ENCODE results near the gene CSF3. TPM values are rescaled to one million over a fixed set of nuclear protein-coding genes. Genes with fewer than 3 reads are reported as not detected.

CSF3 gene, protein sequence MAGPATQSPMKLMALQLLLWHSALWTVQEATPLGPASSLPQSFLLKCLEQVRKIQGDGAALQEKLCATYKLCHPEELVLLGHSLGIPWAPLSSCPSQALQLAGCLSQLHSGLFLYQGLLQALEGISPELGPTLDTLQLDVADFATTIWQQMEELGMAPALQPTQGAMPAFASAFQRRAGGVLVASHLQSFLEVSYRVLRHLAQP
- under 1 TPM in 1 of 2 donors, not detected in 1; 0.37 TPM for total RNA-seq

DNA sequence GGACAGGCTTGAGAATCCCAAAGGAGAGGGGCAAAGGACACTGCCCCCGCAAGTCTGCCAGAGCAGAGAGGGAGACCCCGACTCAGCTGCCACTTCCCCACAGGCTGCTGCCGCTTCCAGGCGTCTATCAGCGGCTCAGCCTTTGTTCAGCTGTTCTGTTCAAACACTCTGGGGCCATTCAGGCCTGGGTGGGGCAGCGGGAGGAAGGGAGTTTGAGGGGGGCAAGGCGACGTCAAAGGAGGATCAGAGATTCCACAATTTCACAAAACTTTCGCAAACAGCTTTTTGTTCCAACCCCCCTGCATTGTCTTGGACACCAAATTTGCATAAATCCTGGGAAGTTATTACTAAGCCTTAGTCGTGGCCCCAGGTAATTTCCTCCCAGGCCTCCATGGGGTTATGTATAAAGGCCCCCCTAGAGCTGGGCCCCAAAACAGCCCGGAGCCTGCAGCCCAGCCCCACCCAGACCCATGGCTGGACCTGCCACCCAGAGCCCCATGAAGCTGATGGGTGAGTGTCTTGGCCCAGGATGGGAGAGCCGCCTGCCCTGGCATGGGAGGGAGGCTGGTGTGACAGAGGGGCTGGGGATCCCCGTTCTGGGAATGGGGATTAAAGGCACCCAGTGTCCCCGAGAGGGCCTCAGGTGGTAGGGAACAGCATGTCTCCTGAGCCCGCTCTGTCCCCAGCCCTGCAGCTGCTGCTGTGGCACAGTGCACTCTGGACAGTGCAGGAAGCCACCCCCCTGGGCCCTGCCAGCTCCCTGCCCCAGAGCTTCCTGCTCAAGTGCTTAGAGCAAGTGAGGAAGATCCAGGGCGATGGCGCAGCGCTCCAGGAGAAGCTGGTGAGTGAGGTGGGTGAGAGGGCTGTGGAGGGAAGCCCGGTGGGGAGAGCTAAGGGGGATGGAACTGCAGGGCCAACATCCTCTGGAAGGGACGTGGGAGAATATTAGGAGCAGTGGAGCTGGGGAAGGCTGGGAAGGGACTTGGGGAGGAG, at the start of gene CSF3:
TSS of gene CSF3 (plus strand) at position 436 of the 993 bp plus-strand sequence. CDS start at position 471, 35 bp downstream.
- no peaks in the 10 kb centered on the region for H3K9me3 ChIP-seq
- TF ChIP-seq, protein P1, sequence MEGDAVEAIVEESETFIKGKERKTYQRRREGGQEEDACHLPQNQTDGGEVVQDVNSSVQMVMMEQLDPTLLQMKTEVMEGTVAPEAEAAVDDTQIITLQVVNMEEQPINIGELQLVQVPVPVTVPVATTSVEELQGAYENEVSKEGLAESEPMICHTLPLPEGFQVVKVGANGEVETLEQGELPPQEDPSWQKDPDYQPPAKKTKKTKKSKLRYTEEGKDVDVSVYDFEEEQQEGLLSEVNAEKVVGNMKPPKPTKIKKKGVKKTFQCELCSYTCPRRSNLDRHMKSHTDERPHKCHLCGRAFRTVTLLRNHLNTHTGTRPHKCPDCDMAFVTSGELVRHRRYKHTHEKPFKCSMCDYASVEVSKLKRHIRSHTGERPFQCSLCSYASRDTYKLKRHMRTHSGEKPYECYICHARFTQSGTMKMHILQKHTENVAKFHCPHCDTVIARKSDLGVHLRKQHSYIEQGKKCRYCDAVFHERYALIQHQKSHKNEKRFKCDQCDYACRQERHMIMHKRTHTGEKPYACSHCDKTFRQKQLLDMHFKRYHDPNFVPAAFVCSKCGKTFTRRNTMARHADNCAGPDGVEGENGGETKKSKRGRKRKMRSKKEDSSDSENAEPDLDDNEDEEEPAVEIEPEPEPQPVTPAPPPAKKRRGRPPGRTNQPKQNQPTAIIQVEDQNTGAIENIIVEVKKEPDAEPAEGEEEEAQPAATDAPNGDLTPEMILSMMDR (IDR thresholded peaks at IDR 0.05) = no peak
- peak within 1 kb of the TSS; percentile 60 for H3K27ac ChIP-seq
- H3K4me3 ChIP-seq = no peak within 1 kb of the TSS
- no peaks in the 10 kb centered on the region for H3K36me3 ChIP-seq
- H3K4me1 ChIP-seq = peaks cover 17% of the 10 kb centered on the region
- peak within 1 kb of the TSS; percentile 43 to 63 for H3K9ac ChIP-seq (ENCODE audit: low read depth in 2 of 2, low read length in 2 of 2)
- intact Hi-C loops (cut with DNase I) = loop anchor here (10.0 kb wide), 2 partner anchors 150 to 280 kb away; no protein-coding TSS in a partner anchor
- H3K27me3 ChIP-seq = no peaks in the 10 kb centered on the region
- peak; percentile 75 for DNase-seq

DNA sequence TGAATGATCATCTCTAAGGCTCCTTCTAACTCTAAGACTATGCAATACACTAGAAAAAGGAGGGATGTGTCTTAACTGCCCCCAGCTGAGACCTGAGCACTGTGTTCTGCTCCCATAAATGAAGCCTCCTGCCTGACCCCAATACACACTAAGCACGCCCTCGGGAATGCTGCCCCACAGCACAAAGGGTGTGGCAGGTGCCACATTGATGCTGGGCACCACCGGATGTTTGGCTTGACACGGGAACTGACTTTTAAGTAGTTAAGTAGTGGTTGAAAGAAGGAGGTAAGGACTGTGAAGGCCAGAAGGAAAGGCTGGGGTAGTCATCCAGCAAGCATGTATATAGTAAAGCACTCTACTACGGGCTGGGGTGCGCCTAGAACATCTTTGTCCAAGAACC, 48.5 kb upstream of the CSF3 start:
- TF ChIP-seq, protein P1 (IDR thresholded peaks at IDR 0.05) = no peak
- no peak for DNase-seq
- peaks cover 5% of the 10 kb centered on the region for H3K4me1 ChIP-seq

DNA sequence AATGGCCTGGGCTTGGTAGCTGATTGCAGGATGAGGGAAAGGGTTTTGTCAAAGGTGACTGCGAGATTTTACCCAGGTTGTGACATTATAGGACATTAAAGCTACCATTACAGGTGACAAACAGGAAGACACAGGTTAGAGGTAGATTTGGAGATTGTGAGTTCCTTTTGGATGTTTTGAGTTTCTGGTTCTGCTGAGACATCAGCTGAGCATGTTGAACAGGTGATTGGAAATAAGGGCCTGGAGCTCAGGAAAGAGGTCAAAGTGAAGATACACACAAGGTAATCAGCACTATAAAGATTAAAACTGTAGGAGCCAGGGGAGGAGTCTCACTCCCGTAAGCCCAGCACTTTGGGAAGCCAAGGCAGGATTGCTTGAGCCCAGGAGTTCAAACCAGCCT, 46.5 kb upstream of the CSF3 start:
- TF ChIP-seq, protein P1 (IDR thresholded peaks at IDR 0.05) = no peak
- Histone ChIP-seq H3K36me3 (no peaks in the 10 kb centered on the region), H3K27ac (no peak overlapping the region), H3K4me1 (peaks cover 5% of the 10 kb centered on the region), H3K27me3 (no peaks in the 10 kb centered on the region), H3K9ac (ENCODE audit: low read depth in 2 of 2, low read length in 2 of 2) (no peak overlapping the region), H3K9me3 (no peaks in the 10 kb centered on the region), H3K4me3 (no peak overlapping the region)
- no peak for DNase-seq
- intact Hi-C loops (cut with DNase I) = no loop called here

More for the DNA sequence above, 48.5 kb upstream of the CSF3 start:
- Histone ChIP-seq H3K36me3 (no peaks in the 10 kb centered on the region), H3K27me3 (no peaks in the 10 kb centered on the region), H3K9me3 (no peaks in the 10 kb centered on the region), H3K9ac (ENCODE audit: low read depth in 2 of 2, low read length in 2 of 2) (no peak overlapping the region), H3K27ac (no peak overlapping the region), H3K4me3 (no peak overlapping the region)
- intact Hi-C loops (cut with DNase I) = no loop called here

DNA sequence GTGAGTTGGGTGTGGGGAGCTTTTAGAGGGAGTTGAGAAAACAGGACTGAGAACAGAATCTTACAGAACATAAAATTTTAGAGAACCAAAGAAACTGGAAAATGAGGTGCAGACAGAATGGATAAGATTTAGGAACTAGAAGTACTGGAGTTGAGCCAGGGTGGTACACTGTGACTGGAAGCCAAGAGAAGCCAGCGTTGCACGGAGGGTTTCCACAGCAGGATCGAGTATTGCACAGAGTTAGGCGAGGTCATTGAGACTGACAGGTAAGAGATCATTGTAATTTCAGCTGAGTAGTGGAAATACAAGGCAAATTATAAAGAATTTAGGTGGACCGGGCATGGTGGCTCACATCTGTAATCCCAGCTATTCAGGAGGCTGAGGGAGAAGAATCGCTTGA, 45.9 kb upstream of the CSF3 start:
- Histone ChIP-seq H3K27ac (no peak overlapping the region), H3K36me3 (no peaks in the 10 kb centered on the region), H3K27me3 (no peaks in the 10 kb centered on the region), H3K4me1 (peaks cover 5% of the 10 kb centered on the region), H3K4me3 (no peak overlapping the region), H3K9me3 (no peaks in the 10 kb centered on the region), H3K9ac (ENCODE audit: low read depth in 2 of 2, low read length in 2 of 2) (no peak overlapping the region)
- no peak for DNase-seq
- intact Hi-C loops (cut with DNase I) = no loop called here
- TF ChIP-seq, protein P1 (IDR thresholded peaks at IDR 0.05) = no peak

DNA sequence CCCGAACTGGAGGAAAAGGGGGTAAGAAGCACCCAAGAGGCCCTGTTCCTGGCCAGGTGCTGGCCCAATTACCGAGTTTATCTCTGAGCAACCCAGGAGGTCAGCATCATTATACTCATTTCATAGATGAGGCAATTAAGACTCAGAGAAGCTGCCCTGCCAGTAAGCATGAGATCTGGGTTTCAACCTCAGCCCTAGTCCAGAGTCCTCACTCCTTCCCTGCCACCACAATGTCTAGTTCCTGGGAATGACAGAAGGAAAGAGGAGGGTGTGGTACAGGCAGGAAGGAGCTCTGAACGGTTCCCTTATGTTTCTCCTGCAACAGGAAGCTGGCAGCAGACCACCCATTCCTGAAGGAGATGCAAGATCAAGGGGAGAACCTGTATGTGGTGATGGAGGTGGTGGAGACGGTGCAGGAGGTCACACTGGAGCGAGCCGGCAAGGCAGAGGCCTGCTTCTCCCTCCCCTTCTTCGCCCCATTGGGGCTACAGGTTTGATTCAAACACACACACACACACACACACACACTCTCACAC, 45.0 kb upstream of the CSF3 start:
- intact Hi-C loops (cut with DNase I) = no loop called here
- Histone ChIP-seq H3K4me3 (no peak overlapping the region), H3K9ac (ENCODE audit: low read depth in 2 of 2, low read length in 2 of 2) (no peak overlapping the region), H3K36me3 (no peaks in the 10 kb centered on the region), H3K27ac (peak overlapping the region; percentile 27), H3K27me3 (no peaks in the 10 kb centered on the region), H3K9me3 (no peaks in the 10 kb centered on the region), H3K4me1 (peaks cover 5% of the 10 kb centered on the region)
- DNase-seq = peak; percentile 52
- TF ChIP-seq, protein P1 (IDR thresholded peaks at IDR 0.05) = no peak
